Peyer's patch (tissue), 4 donors: ENCODE results near the gene NUDT9. TPM values are rescaled to one million over a fixed set of nuclear protein-coding genes. Genes with fewer than 3 reads are reported as not detected.

Source experiments
- DNase-seq, 3 donors: peaks; one replicate each; pipeline ENCODE4 v3.0.0-alpha.2; 2017 to 2019
- H3K27ac ChIP-seq, 4 donors: fragments of 200-600 bp; sonication (generic); one replicate each; pipeline ENCODE4 v1.5.1; 2016 to 2019
- H3K27me3 ChIP-seq, 2 donors: fragments of 200-600 bp; sonication (generic); one replicate each; pipeline ENCODE4 v1.5.1; 2019
- H3K36me3 ChIP-seq, 3 donors: fragments of 200-600 bp; sonication (generic); one replicate each; pipeline ENCODE4 v1.5.1; 2016 to 2019
- H3K4me1 ChIP-seq, 4 donors: fragments of 200-600 bp; sonication (generic); one replicate each; pipeline ENCODE4 v1.5.1; 2016 to 2019
- H3K4me3 ChIP-seq, 4 donors: fragments of 200-600 bp; sonication (generic); 1 replicate in 3 of 4; 2 replicates in 1 of 4; pipeline ENCODE4 v1.5.1; 2016 to 2019; ENCODE audit warnings: mild to moderate bottlenecking in 1 of 4
- H3K9me3 ChIP-seq, 4 donors: fragments of 200-600 bp; sonication (generic); one replicate each; pipeline ENCODE4 v1.5.1; 2016 to 2019; ENCODE audit warnings: mild to moderate bottlenecking in 1 of 4
- POLR2A ChIP-seq, 2 donors: fragments of 450-650 bp; IDR thresholded peaks; one replicate each; pipeline ENCODE4 v1.5.1; 2017; ENCODE audit warnings: antibody characterized with exemption in 2 of 2, mild to moderate bottlenecking in 2 of 2, moderate library complexity in 2 of 2
- total RNA-seq, 4 donors: library from RNA; depleted of rRNA; stranded (reverse); fragments of >200 nt; gene quantifications; one replicate each; pipeline ENCODE4 v1.1.0, GENCODE V29; 2016
- TF ChIP-seq, protein P1 (sequence below), 6 experiments: fragments of 450-650 bp in 4 of 6; fragments of 200-600 bp in 2 of 6; sonication (generic) in 1 of 6; IDR thresholded peaks; one replicate each; pipeline ENCODE4 v1.5.1; 2017 to 2019; ENCODE audit warnings: antibody characterized with exemption in 6 of 6, mild to moderate bottlenecking in 3 of 6, moderate library complexity in 1 of 6

Gene NUDT9
- total RNA-seq, 4 donors from 2014 or later = 11.6 to 47.1 (median 37.8) TPM

DNA sequence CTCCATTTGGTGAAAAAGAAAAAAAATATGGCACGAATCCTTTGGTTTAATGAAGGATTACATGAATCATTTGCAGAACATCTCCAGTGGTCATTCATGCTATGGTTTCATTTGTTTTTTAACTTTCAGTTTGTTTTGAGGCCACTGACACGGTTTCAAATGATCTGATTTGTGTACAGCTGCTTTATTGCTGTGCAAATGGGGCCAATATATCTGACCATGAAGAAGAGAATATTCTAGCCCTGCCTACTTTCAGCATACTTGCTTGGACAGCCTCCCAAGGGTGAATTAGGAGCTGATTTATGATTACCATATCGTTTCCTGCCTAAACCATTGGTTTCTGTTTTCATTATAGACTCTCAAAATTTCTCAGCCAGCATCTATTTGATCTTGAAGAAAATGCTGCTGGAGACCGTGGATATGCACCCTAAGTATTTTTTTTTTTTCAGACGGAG lies 76.1 kb downstream of the NUDT9 start:
- Histone ChIP-seq H3K36me3 (peaks cover 0 to 10% (median 0%) of the 10 kb centered on the region in 3 donors), H3K27ac (peak overlapping the region in 1 of 4 donors; percentile 67), H3K4me1 (peaks cover 0 to 12% (median 0%) of the 10 kb centered on the region in 4 donors), H3K4me3 (no peak overlapping the region), H3K9me3 (no peaks in the 10 kb centered on the region), H3K27me3 (no peaks in the 10 kb centered on the region)
- no peak for TF ChIP-seq POLR2A (IDR thresholded peaks at IDR 0.05)
- TF ChIP-seq, protein P1, sequence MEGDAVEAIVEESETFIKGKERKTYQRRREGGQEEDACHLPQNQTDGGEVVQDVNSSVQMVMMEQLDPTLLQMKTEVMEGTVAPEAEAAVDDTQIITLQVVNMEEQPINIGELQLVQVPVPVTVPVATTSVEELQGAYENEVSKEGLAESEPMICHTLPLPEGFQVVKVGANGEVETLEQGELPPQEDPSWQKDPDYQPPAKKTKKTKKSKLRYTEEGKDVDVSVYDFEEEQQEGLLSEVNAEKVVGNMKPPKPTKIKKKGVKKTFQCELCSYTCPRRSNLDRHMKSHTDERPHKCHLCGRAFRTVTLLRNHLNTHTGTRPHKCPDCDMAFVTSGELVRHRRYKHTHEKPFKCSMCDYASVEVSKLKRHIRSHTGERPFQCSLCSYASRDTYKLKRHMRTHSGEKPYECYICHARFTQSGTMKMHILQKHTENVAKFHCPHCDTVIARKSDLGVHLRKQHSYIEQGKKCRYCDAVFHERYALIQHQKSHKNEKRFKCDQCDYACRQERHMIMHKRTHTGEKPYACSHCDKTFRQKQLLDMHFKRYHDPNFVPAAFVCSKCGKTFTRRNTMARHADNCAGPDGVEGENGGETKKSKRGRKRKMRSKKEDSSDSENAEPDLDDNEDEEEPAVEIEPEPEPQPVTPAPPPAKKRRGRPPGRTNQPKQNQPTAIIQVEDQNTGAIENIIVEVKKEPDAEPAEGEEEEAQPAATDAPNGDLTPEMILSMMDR (IDR thresholded peaks at IDR 0.05) = no peak
- DNase-seq = no peak

DNA sequence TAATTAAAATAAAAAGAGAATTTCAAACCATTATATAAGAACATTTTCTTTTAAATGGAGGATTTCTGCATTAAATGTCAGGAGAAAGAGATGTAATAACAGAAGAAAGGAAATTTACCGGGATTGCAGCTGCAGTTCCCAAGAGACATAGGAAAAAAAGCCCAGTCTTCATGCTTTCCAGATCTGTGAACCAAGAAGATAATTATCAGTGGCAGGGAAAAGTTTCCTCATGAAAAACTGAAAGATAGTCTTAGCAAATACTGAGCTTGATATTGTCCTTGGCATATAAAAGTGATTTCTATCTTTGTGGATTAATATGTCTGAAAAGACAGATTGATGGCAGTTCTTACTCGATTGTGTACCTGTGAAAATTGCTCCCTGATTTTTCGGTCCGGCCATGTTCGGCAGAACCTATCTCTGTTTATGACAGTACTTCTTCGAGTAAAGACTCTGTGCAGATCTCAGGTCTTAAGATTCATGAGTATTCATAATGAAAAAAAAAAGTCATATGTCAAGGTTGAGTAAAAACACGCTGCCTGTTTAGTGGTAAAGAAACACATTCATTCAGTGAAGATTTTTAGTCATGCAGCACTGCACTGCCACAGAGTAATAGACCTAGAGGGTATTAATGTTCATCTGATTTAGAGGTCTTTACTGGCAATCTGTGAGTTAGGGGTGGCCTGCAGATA lies 77.2 kb downstream of the NUDT9 start:
- no peak overlapping the region for H3K4me3 ChIP-seq
- H3K27ac ChIP-seq = peak overlapping the region in 1 of 4 donors; percentile 67
- H3K9me3 ChIP-seq = no peaks in the 10 kb centered on the region
- no peak for DNase-seq
- H3K27me3 ChIP-seq = no peaks in the 10 kb centered on the region
- H3K4me1 ChIP-seq = peaks cover 0 to 12% (median 0%) of the 10 kb centered on the region in 4 donors
- H3K36me3 ChIP-seq = no peaks in the 10 kb centered on the region
- TF ChIP-seq, protein P1 (IDR thresholded peaks at IDR 0.05) = no peak
- no peak for TF ChIP-seq POLR2A (IDR thresholded peaks at IDR 0.05)

DNA sequence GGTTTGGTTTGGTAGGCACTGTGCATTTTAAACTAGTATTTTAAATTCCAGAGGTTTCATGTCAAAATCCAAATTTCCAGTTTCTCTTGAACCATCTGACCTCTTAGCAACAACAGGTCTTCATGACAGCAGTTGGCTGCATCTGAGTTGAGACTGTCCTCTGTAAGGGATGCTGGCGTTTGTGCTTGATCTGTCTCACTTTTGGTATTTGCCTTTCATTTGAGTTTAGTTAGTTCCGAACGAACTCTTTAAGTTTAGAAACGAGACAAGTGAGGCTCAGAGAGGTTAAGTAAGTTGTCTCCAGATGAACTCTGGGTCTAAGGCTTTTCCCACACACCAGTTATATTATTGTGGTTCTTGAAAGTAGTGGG lies 77.7 kb downstream of the NUDT9 start:
- H3K27ac ChIP-seq = no peak overlapping the region
- peaks cover 0 to 12% (median 0%) of the 10 kb centered on the region in 4 donors for H3K4me1 ChIP-seq
- H3K27me3 ChIP-seq = no peaks in the 10 kb centered on the region
- H3K4me3 ChIP-seq = no peak overlapping the region
- DNase-seq = no peak
- no peaks in the 10 kb centered on the region for H3K36me3 ChIP-seq
- no peaks in the 10 kb centered on the region for H3K9me3 ChIP-seq
- TF ChIP-seq POLR2A (IDR thresholded peaks at IDR 0.05) = no peak
- TF ChIP-seq, protein P1 (IDR thresholded peaks at IDR 0.05) = no peak

DNA sequence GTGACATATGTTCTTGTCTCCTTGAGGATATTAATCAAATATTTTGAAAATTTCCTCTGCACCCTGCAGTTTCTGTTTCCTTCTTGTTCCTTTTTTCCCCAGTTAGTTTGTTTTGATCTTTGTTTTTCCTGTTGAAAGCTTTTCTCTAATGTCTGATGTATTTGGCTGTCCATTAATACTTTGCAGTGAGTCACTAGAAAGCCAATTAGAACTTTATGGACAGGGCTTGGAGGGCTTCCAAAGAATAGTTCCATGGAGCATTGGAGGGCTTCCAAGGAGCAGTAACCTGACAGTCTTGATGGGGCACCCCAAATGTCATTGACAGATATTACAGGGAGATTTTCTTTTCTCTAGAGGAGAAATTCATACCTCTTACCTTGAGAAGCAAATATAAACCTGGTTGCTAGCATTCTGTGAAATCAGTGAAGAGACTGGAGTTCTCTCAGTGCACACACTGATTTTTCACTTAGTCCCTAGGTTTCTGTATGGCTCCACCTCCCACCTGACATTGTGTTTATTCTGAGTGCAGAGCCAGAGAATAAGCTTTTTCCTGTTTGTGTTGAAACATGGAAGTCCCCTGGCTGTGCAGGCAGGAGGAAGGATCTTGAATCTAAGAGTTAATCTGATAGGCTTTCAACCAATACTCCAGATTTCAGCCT lies 80.3 kb downstream of the NUDT9 start:
- Histone ChIP-seq H3K4me1 (peaks cover 0 to 12% (median 0%) of the 10 kb centered on the region in 4 donors), H3K4me3 (no peak overlapping the region), H3K36me3 (no peaks in the 10 kb centered on the region), H3K9me3 (no peaks in the 10 kb centered on the region), H3K27me3 (no peaks in the 10 kb centered on the region), H3K27ac (peak overlapping the region in 1 of 4 donors; percentile 22)
- DNase-seq = no peak
- TF ChIP-seq POLR2A (IDR thresholded peaks at IDR 0.05) = no peak
- TF ChIP-seq, protein P1 (IDR thresholded peaks at IDR 0.05) = no peak

DNA sequence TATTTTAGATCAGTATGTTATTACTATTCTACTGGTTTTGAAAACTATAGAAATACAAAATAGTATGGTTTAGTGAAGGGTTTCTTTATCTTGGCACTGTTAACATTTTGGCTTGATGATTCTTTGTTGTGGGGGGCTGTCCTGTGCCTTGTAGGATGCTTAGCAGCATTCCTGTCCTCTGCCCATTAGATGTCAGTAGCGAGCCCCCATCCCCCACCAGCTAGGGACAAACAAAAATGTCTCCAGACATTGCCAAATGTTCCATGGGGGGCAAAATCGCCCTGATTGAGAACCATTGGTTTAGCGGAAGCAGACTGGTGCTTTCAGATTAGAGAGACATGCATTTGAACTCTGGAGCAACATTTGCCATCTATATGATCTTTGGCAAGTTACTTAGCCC lies 83.5 kb downstream of the NUDT9 start:
- no peaks in the 10 kb centered on the region for H3K36me3 ChIP-seq
- H3K27me3 ChIP-seq = no peaks in the 10 kb centered on the region
- TF ChIP-seq, protein P1 (IDR thresholded peaks at IDR 0.05) = no peak
- no peak for TF ChIP-seq POLR2A (IDR thresholded peaks at IDR 0.05)
- no peaks in the 10 kb centered on the region for H3K9me3 ChIP-seq
- peaks cover 0 to 12% (median 0%) of the 10 kb centered on the region in 4 donors for H3K4me1 ChIP-seq
- no peak for DNase-seq
- H3K27ac ChIP-seq = peak overlapping the region in 2 of 4 donors; percentile 11 to 53
- H3K4me3 ChIP-seq = no peak overlapping the region
